GM23248 (cell line): Measurements from ENCODE around the gene ANO2. TPM values are rescaled to one million over a fixed set of nuclear protein-coding genes. Genes with fewer than 3 reads are reported as not detected.

ENCODE experiments used
- DNase-seq: peaks from one replicate; pipeline ENCODE4 v3.0.0-alpha.2; 2015
- H2AFZ ChIP-seq: fragments of 200-600 bp; sonication (generic); 2 replicates; pipeline ENCODE4 v1.6.1; 2016; ENCODE audit warnings: antibody characterized with exemption
- H3F3A ChIP-seq: fragments of 200-600 bp; sonication (generic); 2 replicates; pipeline ENCODE4 v1.6.1; 2016; ENCODE audit warnings: mild to moderate bottlenecking, antibody characterized with exemption, mixed run types; ENCODE audit not compliant: insufficient read depth
- H3K27ac ChIP-seq: fragments of 200-600 bp; sonication (generic); 2 replicates; pipeline ENCODE4 v1.5.1; 2016; ENCODE audit warnings: mild to moderate bottlenecking
- H3K27me3 ChIP-seq: fragments of 200-600 bp; sonication (generic); replicated peaks from 2 replicates; pipeline ENCODE4 v1.6.1; 2016; ENCODE audit warnings: mild to moderate bottlenecking; ENCODE audit not compliant: insufficient read depth
- H3K36me3 ChIP-seq: fragments of 200-600 bp; sonication (generic); 2 replicates; pipeline ENCODE4 v1.6.1; 2016; ENCODE audit warnings: low read depth, mild to moderate bottlenecking
- H3K4me1 ChIP-seq: fragments of 200-600 bp; sonication (generic); 2 replicates; pipeline ENCODE4 v1.6.1; 2016; ENCODE audit warnings: mild to moderate bottlenecking; ENCODE audit not compliant: insufficient read depth
- H3K4me2 ChIP-seq: fragments of 200-600 bp; sonication (generic); one replicate; pipeline ENCODE4 v1.6.1; 2016; ENCODE audit warnings: mild to moderate bottlenecking; ENCODE audit not compliant: unreplicated experiment
- H3K4me3 ChIP-seq: fragments of 200-600 bp; sonication (generic); 2 replicates; pipeline ENCODE4 v1.5.1; 2016; ENCODE audit warnings: mild to moderate bottlenecking
- H3K79me2 ChIP-seq: fragments of 200-600 bp; sonication (generic); 2 replicates; pipeline ENCODE4 v1.6.1; 2016; ENCODE audit warnings: mild to moderate bottlenecking; ENCODE audit not compliant: insufficient read depth
- H3K9ac ChIP-seq: fragments of 200-600 bp; sonication (generic); 2 replicates; pipeline ENCODE4 v1.6.1; 2016; ENCODE audit warnings: mild to moderate bottlenecking
- H3K9me2 ChIP-seq: fragments of 200-600 bp; sonication (generic); 2 replicates; pipeline ENCODE4 v1.6.1; 2016; ENCODE audit warnings: mixed run types, mild to moderate bottlenecking, moderate library complexity; ENCODE audit not compliant: insufficient read depth
- H3K9me3 ChIP-seq: fragments of 200-600 bp; sonication (generic); one replicate; pipeline ENCODE4 v1.6.1; 2017; ENCODE audit warnings: low read depth
- H4K20me1 ChIP-seq: fragments of 200-600 bp; sonication (generic); 2 replicates; pipeline ENCODE4 v1.6.0; 2016; ENCODE audit not compliant: insufficient read depth
- EZH2 ChIP-seq: fragments of 200-600 bp; sonication (generic); IDR thresholded peaks from 2 replicates; pipeline ENCODE4 v1.6.1; 2018; ENCODE audit warnings: antibody characterized with exemption, mild to moderate bottlenecking; ENCODE audit not compliant: insufficient read depth, poor library complexity, severe bottlenecking
- EZH2phosphoT487 ChIP-seq: fragments of 200-600 bp; sonication (generic); IDR thresholded peaks from 2 replicates; pipeline ENCODE4 v1.6.1; 2018; ENCODE audit warnings: antibody characterized with exemption, moderate library complexity, mild to moderate bottlenecking, low read depth; ENCODE audit not compliant: insufficient read depth
- WGBS, 2 experiments: methylation state at CpG; one replicate each; pipeline ENCODE4 v1.1.6; 2015 to 2017; ENCODE audit warnings: low lambda C conversion rate in 2 of 2, low coverage in 1 of 2; ENCODE audit errors: missing lambda C conversion rate in 2 of 2; 5-methylcytosine and 5-hydroxymethylcytosine counted together
- in situ Hi-C: fragments of 300-500 bp; cut with MboI; formaldehyde crosslinking; loops from 2 replicates; pipeline ENCODE4 v1.15.0; 2020
- polyA plus RNA-seq: library from polyadenylated mRNA; unstranded; fragments of >200 nt; fragmentation: Nextera tagmentation; extraction: Ambion mirVana; gene quantifications from 2 replicates; pipeline ENCODE4 v1.2.1, GENCODE V29; 2016
- total RNA-seq: library from RNA; depleted of rRNA; stranded (reverse); fragments of >200 nt; shearing (Covaris generic); gene quantifications from 2 replicates; pipeline ENCODE4 v1.2.3, GENCODE V29; 2014

The ANO2 gene
- total and polyA plus RNA-seq, 2 experiments from 2014 or later: not detected

- no peak overlapping the region for H2AFZ ChIP-seq
- H3K36me3 ChIP-seq: no peaks in the 10 kb centered on the region
- TF ChIP-seq EZH2 (no peak), EZH2phosphoT487 (no peak)
- no peaks in the 10 kb centered on the region for H3K9me3 ChIP-seq
- no peaks in the 10 kb centered on the region for H3K9me2 ChIP-seq
- H3K4me2 ChIP-seq: no peak overlapping the region
- WGBS, 2 experiments: 59 to 66% methylated on average over 4 of the region's 4 CpGs
- H3K4me1 ChIP-seq: no peaks in the 10 kb centered on the region
- H3K4me3 ChIP-seq: no peak overlapping the region
- no peaks in the 10 kb centered on the region for H3F3A ChIP-seq
- no peak for DNase-seq
- in situ Hi-C loops: no loop called here
- no peaks in the 10 kb centered on the region for H4K20me1 ChIP-seq
- H3K9ac ChIP-seq: no peak overlapping the region
- H3K27me3 ChIP-seq: no peaks in the 10 kb centered on the region
- no peak overlapping the region for H3K27ac ChIP-seq
- no peaks in the 10 kb centered on the region for H3K79me2 ChIP-seq
These were observed 345.7 kb downstream of the ANO2 start for GRCh38 chr12:5599378-5599777.

GRCh38 chr12:5593998-5594397 is 351.1 kb downstream of the ANO2 start:
- Histone ChIP-seq H2AFZ (no peak overlapping the region), H3K79me2 (no peaks in the 10 kb centered on the region), H3K4me2 (no peak overlapping the region), H3K9ac (no peak overlapping the region), H3K27ac (no peak overlapping the region), H4K20me1 (no peaks in the 10 kb centered on the region), H3K4me3 (no peak overlapping the region), H3K36me3 (no peaks in the 10 kb centered on the region), H3F3A (no peaks in the 10 kb centered on the region), H3K27me3 (no peaks in the 10 kb centered on the region), H3K9me3 (no peaks in the 10 kb centered on the region), H3K9me2 (no peaks in the 10 kb centered on the region), H3K4me1 (no peaks in the 10 kb centered on the region)
- no peak for DNase-seq
- in situ Hi-C loops: no loop called here
- TF ChIP-seq EZH2phosphoT487 (no peak), EZH2 (no peak)

DNA sequence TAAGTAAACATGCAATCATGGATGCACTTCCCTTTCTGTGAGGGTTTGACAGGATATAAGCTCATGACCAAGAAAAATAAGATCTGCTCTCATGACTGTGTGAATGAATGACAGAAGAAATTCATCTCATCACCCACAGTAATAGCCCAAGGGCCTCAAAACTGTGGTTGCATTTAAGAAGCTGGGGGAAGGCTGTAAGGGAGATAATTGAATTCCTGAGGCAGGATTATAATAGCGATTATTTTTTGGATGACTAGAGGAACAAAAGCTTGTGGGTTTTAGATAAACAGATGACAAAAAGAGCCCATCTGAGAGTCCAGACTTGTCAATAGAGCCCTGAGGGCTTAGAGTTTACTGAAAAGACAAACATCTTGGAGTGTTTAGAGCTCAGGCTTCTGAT is 352.0 kb downstream of the ANO2 start:
- Histone ChIP-seq H2AFZ (no peak overlapping the region), H3K79me2 (no peaks in the 10 kb centered on the region), H3K27me3 (no peaks in the 10 kb centered on the region), H4K20me1 (no peaks in the 10 kb centered on the region), H3K9me3 (no peaks in the 10 kb centered on the region), H3K9ac (no peak overlapping the region), H3K4me3 (no peak overlapping the region), H3K9me2 (no peaks in the 10 kb centered on the region), H3K36me3 (no peaks in the 10 kb centered on the region), H3K4me2 (no peak overlapping the region), H3K27ac (no peak overlapping the region), H3K4me1 (peaks cover 4% of the 10 kb centered on the region; the same call in 1 of the 2 replicates), H3F3A (no peaks in the 10 kb centered on the region)
- in situ Hi-C loops: no loop called here
- WGBS, 2 experiments: 90 to 100% methylated on average over 1 of the region's 1 CpG
- DNase-seq: no peak
- no peak for TF ChIP-seq EZH2
- no peak for TF ChIP-seq EZH2phosphoT487

DNA sequence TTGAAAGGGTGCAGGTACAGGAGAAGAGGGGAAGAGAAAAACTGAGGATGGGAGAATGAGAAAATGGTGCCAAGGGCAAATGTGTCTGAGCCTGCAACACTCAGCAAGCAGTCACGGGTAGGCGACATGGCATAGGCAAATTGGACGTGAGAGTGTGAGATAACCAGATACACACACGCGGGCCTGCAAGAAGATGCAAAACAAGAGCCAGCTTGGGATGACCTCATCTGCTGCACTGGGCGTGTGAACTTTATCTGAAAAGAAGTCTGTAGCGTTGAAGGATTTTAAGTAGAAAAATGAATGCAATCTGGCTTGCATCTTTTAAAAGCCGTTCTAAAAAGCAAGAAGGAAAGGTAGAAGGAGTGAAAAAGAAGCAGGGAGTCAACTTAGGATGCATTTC is 352.7 kb downstream of the ANO2 start:
- H4K20me1 ChIP-seq: no peaks in the 10 kb centered on the region

DNA sequence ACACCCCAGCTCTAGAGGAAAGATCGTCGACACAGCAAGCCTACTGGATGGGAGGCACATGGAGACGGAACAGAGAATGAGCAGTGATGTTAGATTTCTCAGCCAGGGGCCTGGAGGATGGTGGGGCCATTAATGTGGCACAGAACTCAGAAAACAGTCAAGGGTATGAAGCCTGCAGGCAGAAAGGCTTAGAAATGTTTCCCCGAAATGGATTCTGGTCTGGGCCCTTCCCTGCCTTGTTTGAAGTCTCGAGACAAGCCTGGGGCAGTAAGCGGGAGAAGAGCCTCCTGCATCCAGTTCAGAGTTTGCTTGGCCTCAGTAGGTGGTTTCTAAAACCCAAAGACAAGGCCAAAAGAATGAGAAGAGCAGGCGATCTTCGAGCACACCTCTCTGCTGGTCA is 354.7 kb downstream of the ANO2 start:
- peaks cover 16% of the 10 kb centered on the region for H3K4me1 ChIP-seq
- WGBS, 2 experiments: 88 to 92% methylated on average over 8 of the region's 8 CpGs
- no peaks in the 10 kb centered on the region for H3K9me2 ChIP-seq
- no peak overlapping the region for H3K4me2 ChIP-seq
- H3K9ac ChIP-seq: no peak overlapping the region
- H3K79me2 ChIP-seq: no peaks in the 10 kb centered on the region
- no peaks in the 10 kb centered on the region for H3K36me3 ChIP-seq
- DNase-seq: no peak
- TF ChIP-seq EZH2phosphoT487 (no peak), EZH2 (no peak)
- in situ Hi-C loops: no loop called here
- H2AFZ ChIP-seq: no peak overlapping the region
- H3K9me3 ChIP-seq: no peaks in the 10 kb centered on the region
- no peak overlapping the region for H3K4me3 ChIP-seq
- H3F3A ChIP-seq: no peaks in the 10 kb centered on the region
- H4K20me1 ChIP-seq: no peaks in the 10 kb centered on the region
- H3K27ac ChIP-seq: no peak overlapping the region
- no peaks in the 10 kb centered on the region for H3K27me3 ChIP-seq

More for the DNA sequence above, 352.7 kb downstream of the ANO2 start:
- Histone ChIP-seq H3K4me2 (no peak overlapping the region), H3K27me3 (no peaks in the 10 kb centered on the region), H3K9me2 (no peaks in the 10 kb centered on the region), H3K4me1 (peaks cover 7% of the 10 kb centered on the region; the same call in 1 of the 2 replicates), H3K27ac (no peak overlapping the region), H3K9ac (no peak overlapping the region), H3K4me3 (no peak overlapping the region), H3F3A (no peaks in the 10 kb centered on the region), H3K79me2 (no peaks in the 10 kb centered on the region), H3K9me3 (no peaks in the 10 kb centered on the region), H2AFZ (no peak overlapping the region), H3K36me3 (no peaks in the 10 kb centered on the region)
- 7 to 8% methylated on average over 8 of the region's 8 CpGs for WGBS, 2 experiments
- peak; percentile 58 for DNase-seq
- TF ChIP-seq EZH2: no peak
- no peak for TF ChIP-seq EZH2phosphoT487
- in situ Hi-C loops: no loop called here
